ENCODE data around the gene CR1L.
"Not testable (repeated sequence)": the region's sequence is repeated elsewhere in the genome, so short reads cannot be mapped to it uniquely, and the experiment has no call there.

CR1L gene

DNA sequence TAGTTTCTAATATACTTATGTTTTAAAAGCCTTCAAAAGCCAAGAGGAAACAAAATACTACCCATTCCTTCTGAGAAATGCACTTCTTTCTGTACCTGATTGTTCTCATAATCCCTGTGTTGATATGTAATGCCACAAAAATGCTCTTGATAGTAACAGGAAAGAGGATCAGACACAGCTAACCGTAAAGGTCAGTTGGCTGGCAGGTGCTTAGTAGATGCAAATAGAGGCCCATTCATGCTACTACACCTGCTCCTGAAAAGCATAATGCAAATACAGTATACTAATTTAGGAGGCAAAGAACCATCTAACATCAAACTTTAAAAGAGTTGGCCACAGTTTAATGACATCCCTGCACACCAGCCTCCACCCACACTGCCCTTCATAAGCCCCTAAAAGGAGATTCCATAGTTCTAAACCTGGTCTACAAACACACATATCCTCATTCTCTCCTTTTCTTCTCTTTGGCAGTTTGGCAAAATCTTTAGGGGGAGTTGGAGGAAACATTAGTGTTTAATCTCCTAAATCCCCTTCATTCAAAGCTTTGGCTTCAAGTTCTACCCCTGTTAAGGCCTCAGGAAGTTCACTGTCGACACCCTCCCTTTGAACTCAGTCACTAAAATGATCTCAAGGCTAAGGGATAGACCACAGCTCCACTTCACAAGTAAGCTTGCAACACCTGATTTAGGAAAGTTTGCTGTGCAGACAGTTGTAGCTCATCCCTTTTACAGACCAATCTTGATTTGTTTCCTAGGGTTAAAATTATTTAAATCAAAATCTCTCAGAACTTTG is 104.0 kb downstream of the CR1L start:
- TF ChIP-seq, protein P1, sequence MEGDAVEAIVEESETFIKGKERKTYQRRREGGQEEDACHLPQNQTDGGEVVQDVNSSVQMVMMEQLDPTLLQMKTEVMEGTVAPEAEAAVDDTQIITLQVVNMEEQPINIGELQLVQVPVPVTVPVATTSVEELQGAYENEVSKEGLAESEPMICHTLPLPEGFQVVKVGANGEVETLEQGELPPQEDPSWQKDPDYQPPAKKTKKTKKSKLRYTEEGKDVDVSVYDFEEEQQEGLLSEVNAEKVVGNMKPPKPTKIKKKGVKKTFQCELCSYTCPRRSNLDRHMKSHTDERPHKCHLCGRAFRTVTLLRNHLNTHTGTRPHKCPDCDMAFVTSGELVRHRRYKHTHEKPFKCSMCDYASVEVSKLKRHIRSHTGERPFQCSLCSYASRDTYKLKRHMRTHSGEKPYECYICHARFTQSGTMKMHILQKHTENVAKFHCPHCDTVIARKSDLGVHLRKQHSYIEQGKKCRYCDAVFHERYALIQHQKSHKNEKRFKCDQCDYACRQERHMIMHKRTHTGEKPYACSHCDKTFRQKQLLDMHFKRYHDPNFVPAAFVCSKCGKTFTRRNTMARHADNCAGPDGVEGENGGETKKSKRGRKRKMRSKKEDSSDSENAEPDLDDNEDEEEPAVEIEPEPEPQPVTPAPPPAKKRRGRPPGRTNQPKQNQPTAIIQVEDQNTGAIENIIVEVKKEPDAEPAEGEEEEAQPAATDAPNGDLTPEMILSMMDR (conservative IDR thresholded peaks at IDR 0.05; ENCODE audit: low read length): no peak
- DNase-seq (ENCODE audit: low read depth): no peak
- no peak overlapping the region for H3K4me3 ChIP-seq (ENCODE audit: low read length)

DNA sequence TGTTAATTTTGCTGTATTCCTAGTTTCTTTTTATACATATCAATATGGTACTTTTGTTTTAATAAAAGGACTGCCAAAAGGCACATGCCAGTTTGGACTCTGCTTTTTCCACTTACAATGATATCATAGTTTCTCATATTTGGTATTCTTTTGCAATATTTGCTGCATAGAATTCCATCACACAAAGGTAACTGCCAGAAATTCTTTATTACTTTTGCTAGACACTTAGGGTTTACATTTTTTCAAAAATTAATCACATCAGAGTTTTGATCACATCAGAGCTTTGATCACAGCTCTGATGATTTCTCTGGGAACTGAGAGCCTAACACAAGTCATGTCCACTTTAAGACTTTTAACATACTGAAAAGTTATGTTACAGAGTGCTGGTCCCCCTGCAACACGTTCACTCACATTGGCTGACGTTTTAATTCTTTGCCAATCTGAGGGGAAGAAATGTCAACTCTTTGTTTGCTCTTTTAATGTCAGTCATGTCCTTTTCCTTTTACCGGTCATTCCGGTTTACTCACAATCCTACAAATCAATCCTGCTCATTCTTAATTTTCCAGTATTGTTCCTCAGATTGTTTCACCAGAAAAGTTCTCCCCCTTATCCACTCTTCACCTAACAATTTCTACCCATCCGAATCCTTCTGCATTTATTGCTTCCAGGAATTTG is 105.8 kb downstream of the CR1L start:
- TF ChIP-seq, protein P1 (conservative IDR thresholded peaks at IDR 0.05; ENCODE audit: low read length): no peak
- H3K4me3 ChIP-seq (ENCODE audit: low read length): peak overlapping the region; percentile 91
- peak; percentile 6 for DNase-seq (ENCODE audit: low read depth)

DNA sequence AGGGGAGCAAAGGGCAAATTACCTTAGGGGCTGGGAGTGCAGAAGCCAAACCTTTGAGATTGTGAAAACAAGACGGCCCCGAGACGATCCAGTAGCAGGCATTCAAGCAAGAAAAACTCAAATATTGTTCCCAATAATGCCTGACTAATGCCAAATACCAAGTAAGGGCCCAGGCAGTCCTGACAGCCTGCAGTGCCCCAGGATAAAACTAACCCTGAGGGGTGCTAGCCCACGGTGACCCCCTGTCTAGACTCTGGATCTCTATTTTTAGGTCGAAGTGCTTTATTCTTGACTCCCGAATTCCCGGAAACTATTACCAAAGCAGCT is 106.5 kb downstream of the CR1L start:
- DNase-seq (ENCODE audit: low read depth): not testable (repeated sequence)
- H3K4me3 ChIP-seq (ENCODE audit: low read length): peak overlapping the region; percentile 91

DNA sequence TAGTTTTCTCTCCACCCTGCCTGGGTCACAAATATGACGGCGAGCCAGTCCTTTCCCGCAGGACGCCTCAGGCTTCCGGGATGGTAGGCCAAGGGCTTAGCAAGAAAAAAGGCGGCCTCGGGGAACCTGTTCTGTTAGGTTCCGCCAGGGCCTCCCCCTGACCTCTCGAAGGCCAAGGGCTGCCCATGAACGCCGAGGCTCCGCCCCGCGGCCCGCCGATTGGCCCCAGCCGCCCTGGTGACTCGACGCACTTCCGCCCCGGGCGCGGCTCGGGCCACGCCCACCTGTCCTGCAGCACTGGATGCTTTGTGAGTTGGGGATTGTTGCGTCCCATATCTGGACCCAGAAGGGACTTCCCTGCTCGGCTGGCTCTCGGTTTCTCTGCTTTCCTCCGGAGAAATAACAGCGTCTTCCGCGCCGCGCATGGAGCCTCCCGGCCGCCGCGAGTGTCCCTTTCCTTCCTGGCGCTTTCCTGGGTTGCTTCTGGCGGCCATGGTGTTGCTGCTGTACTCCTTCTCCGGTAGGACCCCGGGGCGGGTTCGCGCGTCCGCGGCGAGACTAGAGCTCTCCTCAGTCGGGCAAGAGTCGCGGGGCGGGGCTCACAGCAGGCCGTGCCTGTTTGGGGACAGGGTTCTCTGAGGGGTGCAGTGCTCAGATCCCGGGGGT is 107.0 kb downstream of the CR1L start, which contains the start of gene CD46:
Gene CD46 (plus strand): TSS at position 265 of the 666 bp plus-strand sequence. CDS start 159 bp downstream, at position 424.
- TF ChIP-seq, protein P1 (conservative IDR thresholded peaks at IDR 0.05; ENCODE audit: low read length): no peak
- DNase-seq (ENCODE audit: low read depth): peak; percentile 90
- H3K4me3 ChIP-seq (ENCODE audit: low read length): peak within 1 kb of the TSS; percentile 91

DNA sequence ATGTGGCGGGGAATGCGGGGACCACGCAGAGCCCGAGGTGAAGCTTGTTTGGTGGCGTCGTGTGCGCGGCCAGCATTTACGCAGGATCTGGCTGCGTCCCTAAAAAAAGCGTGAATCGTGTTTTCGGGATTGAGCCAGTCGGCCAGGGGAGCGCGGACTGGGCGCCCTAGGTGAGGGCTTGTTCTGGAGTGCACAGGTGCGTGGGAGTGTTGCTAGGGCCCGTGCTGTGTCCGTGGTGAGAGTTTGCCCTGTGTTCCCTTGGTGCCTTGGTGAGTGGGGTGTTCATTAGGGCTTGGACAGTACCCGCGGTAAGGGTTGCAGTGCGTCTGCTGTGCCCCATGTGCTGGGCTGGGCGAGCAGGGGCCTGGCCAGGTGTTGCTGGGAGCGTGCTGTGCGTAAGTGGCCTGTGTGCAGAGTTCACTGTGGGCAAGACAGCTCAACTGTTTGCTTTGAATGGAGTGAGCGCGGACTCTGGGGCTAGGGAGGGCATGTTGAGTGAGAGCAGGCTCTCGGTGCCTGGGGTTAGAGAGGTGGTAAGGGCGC is 107.6 kb downstream of the CR1L start:
- TF ChIP-seq, protein P1 (conservative IDR thresholded peaks at IDR 0.05; ENCODE audit: low read length): no peak
- DNase-seq (ENCODE audit: low read depth): peak; percentile 3

DNA sequence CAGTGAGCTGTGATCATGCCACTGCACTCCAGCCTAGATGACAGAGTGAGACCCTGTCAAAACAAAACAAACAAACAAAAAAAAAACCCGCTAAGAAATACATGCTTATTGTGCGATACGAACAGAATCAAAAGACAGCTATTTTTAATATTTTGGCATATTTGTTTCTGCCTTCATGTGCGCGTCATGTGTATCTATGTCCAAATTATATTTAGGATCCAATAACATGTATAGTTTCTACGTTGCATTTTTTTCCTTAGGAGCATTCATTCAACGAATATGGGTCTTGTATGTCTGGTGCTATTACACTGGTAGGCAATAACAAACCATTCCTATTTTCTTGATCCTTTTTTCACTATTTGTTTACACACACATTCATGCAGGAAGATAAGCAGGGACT is 108.7 kb downstream of the CR1L start:
- no peak for DNase-seq (ENCODE audit: low read depth)
- TF ChIP-seq, protein P1 (conservative IDR thresholded peaks at IDR 0.05; ENCODE audit: low read length): no peak
- no peak overlapping the region for H3K4me3 ChIP-seq (ENCODE audit: low read length)

More for the DNA sequence above, 107.6 kb downstream of the CR1L start:
- peak overlapping the region; percentile 91 for H3K4me3 ChIP-seq (ENCODE audit: low read length)

DNA sequence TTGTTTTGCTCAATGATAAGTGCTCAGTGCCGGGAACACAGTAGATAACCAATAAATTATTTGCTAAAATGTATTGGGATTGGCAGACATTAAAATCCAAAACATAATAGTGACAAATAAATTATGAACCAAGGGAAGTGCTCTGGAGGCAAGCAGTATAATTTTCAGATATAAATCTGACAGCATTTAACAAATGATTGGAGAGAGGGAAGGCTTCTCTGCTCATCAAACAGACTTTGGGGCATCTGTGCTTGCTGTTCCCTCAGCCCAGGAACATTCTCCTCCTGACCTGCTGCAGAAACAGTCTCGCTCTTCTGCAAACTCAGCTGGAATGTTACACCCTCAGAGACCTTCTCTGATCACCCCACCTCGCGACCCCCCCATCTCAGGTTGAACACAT is 109.1 kb downstream of the CR1L start:
- DNase-seq (ENCODE audit: low read depth): no peak
- no peak overlapping the region; the same call in 1 of the 2 replicates for H3K4me3 ChIP-seq (ENCODE audit: low read length)
- TF ChIP-seq, protein P1 (conservative IDR thresholded peaks at IDR 0.05; ENCODE audit: low read length): no peak

Data from AG10803 (cell line).